ENCODE measurements around the gene PPP1R13L.

DNA sequence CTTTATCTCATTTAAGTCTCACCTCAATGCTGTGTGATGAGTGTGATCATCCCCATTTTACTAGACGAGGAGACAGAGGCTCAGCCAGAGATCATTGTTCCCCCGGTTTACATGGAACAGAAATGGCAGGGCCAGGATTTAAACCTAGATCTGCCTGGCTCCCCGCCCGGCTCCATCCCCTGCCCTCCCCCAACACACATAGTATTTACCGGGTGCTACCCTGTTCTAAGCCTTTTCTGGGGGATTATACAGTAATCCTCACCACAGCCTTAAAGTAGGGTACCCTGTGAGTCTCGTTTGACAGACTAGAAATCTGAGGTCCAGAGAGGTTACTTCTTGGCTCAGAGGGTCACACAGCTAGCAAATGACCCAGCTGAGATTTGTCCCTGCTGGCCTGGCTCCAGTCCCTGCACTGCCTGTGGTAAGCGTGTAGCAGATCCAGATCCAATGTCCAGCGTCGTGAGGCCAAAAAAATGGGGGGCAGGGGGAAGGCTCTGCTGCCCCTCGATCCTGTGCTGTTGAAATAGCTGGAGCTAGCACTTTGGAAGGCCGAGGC lies 68.1 kb downstream of the PPP1R13L start:
- TF ChIP-seq, protein P1, sequence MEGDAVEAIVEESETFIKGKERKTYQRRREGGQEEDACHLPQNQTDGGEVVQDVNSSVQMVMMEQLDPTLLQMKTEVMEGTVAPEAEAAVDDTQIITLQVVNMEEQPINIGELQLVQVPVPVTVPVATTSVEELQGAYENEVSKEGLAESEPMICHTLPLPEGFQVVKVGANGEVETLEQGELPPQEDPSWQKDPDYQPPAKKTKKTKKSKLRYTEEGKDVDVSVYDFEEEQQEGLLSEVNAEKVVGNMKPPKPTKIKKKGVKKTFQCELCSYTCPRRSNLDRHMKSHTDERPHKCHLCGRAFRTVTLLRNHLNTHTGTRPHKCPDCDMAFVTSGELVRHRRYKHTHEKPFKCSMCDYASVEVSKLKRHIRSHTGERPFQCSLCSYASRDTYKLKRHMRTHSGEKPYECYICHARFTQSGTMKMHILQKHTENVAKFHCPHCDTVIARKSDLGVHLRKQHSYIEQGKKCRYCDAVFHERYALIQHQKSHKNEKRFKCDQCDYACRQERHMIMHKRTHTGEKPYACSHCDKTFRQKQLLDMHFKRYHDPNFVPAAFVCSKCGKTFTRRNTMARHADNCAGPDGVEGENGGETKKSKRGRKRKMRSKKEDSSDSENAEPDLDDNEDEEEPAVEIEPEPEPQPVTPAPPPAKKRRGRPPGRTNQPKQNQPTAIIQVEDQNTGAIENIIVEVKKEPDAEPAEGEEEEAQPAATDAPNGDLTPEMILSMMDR (IDR thresholded peaks at IDR 0.05) = no peak
- TF ChIP-seq POLR2A (IDR thresholded peaks at IDR 0.05) (no peak), POLR2AphosphoS5 (IDR thresholded peaks at IDR 0.05; ENCODE audit: insufficient read depth in 1 of 2, low read depth in 1 of 2) (no peak)

All from vagina (tissue), 2 donors.